ENCODE data around the gene SNRPD2.

DNA sequence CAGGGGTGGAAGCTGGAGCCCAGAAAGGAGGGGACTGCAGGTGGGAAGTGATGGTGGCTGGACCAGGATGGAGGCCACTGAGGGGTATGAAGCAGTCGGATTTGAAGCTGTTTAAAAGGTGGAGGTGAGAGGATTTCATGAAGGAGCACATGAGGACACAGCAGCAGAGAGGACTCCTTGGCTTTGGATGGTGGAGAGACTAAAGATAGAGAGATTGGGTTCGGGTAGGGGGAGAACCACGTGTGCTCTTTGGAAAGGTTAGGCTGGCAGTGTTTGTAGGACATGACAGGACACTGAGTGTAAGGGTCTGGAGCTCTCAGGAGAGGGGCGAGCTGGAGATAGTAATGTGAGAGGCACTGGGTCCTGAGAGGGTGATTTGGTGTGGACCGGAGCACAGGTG is 8.8 kb downstream of the SNRPD2 start:
- TF ChIP-seq, protein P1, sequence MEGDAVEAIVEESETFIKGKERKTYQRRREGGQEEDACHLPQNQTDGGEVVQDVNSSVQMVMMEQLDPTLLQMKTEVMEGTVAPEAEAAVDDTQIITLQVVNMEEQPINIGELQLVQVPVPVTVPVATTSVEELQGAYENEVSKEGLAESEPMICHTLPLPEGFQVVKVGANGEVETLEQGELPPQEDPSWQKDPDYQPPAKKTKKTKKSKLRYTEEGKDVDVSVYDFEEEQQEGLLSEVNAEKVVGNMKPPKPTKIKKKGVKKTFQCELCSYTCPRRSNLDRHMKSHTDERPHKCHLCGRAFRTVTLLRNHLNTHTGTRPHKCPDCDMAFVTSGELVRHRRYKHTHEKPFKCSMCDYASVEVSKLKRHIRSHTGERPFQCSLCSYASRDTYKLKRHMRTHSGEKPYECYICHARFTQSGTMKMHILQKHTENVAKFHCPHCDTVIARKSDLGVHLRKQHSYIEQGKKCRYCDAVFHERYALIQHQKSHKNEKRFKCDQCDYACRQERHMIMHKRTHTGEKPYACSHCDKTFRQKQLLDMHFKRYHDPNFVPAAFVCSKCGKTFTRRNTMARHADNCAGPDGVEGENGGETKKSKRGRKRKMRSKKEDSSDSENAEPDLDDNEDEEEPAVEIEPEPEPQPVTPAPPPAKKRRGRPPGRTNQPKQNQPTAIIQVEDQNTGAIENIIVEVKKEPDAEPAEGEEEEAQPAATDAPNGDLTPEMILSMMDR (IDR thresholded peaks at IDR 0.05): no peak
- no peak for TF ChIP-seq EZH2 (IDR thresholded peaks at IDR 0.05)

Measured in neural progenitor cell (in vitro differentiated cells).